SK-N-SH treated with all-trans-retinoic acid at 6 μM for 48 hours (cell line): ENCODE results near the gene ADORA2A.

Experiments
- ATAC-seq: fragments of 200-7000 bp; cut with Tn5 transposase; 3 replicates; pipeline ENCODE4 v1.9.1; 2020; ENCODE audit warnings: mild to moderate bottlenecking, moderate library complexity
- ARNTL ChIP-seq: fragments of 450-650 bp; formaldehyde crosslinking; IDR thresholded peaks from 2 replicates; pipeline ENCODE4 v1.5.0; 2020; ENCODE audit warnings: low read depth, mild to moderate bottlenecking, moderate library complexity, borderline replicate concordance
- BACH2 ChIP-seq: fragments of 250-450 bp; sonication (Bioruptor Pico); IDR thresholded peaks from 2 replicates; pipeline ENCODE4 v1.9.0; 2021; ENCODE audit warnings: mild to moderate bottlenecking, borderline replicate concordance
- CSDC2 ChIP-seq: fragments of 250-450 bp; sonication (Bioruptor Pico); IDR thresholded peaks from 2 replicates; pipeline ENCODE4 v1.5.0; 2020; ENCODE audit warnings: mild to moderate bottlenecking, moderate library complexity
- ESRRG ChIP-seq: fragments of 250-450 bp; sonication (Bioruptor Pico); IDR thresholded peaks from 2 replicates; pipeline ENCODE4 v1.6.1; 2021; ENCODE audit warnings: mild to moderate bottlenecking
- GLIS3 ChIP-seq: fragments of 250-450 bp; sonication (Bioruptor Pico); IDR thresholded peaks from 2 replicates; pipeline ENCODE4 v1.5.0; 2020; ENCODE audit warnings: mild to moderate bottlenecking, moderate library complexity
- ISL1 ChIP-seq: fragments of 250-450 bp; sonication (Bioruptor Pico); IDR thresholded peaks from 2 replicates; pipeline ENCODE4 v2.1.2; 2022; ENCODE audit warnings: mild to moderate bottlenecking, moderate library complexity
- OSR1 ChIP-seq: fragments of 250-450 bp; sonication (Bioruptor Pico); IDR thresholded peaks from 2 replicates; pipeline ENCODE4 v1.8.0; 2022; ENCODE audit warnings: moderate library complexity, mild to moderate bottlenecking, inconsistent platforms
- PATZ1 ChIP-seq: fragments of 250-450 bp; sonication (Bioruptor Pico); IDR thresholded peaks from 2 replicates; pipeline ENCODE4 v1.8.0; 2020; ENCODE audit warnings: mild to moderate bottlenecking, moderate library complexity, borderline replicate concordance
- PPARA ChIP-seq: fragments of 250-450 bp; sonication (Bioruptor Pico); IDR thresholded peaks from 2 replicates; pipeline ENCODE4 v1.5.0; 2020; ENCODE audit warnings: mild to moderate bottlenecking, borderline replicate concordance
- RARB ChIP-seq: fragments of 250-450 bp; sonication (Bioruptor Pico); IDR thresholded peaks from 2 replicates; pipeline ENCODE4 v1.8.0; 2021; ENCODE audit warnings: mild to moderate bottlenecking, moderate library complexity
- SNAI2 ChIP-seq: fragments of 250-450 bp; sonication (Bioruptor Pico); IDR thresholded peaks from 2 replicates; pipeline ENCODE4 v1.5.0; 2020; ENCODE audit warnings: mild to moderate bottlenecking, moderate library complexity
- TCF4 ChIP-seq: fragments of 250-450 bp; sonication (Bioruptor Pico); IDR thresholded peaks from 2 replicates; pipeline ENCODE4 v1.8.0; 2021; ENCODE audit warnings: mild to moderate bottlenecking, moderate library complexity, borderline replicate concordance
- TOX ChIP-seq: fragments of 250-450 bp; sonication (Bioruptor Pico); IDR thresholded peaks from 2 replicates; pipeline ENCODE4 v1.8.0; 2021; ENCODE audit warnings: mild to moderate bottlenecking, moderate library complexity, borderline replicate concordance
- ZC3H10 ChIP-seq: fragments of 250-450 bp; sonication (Bioruptor Pico); IDR thresholded peaks from 2 replicates; pipeline ENCODE4 v1.5.1; 2021; ENCODE audit warnings: mild to moderate bottlenecking, moderate library complexity
- ZFP3 ChIP-seq: fragments of 250-450 bp; sonication (Bioruptor Pico); IDR thresholded peaks from 2 replicates; pipeline ENCODE4 v1.5.0; 2020; ENCODE audit warnings: mild to moderate bottlenecking, moderate library complexity
- ZFP30 ChIP-seq: fragments of 450-650 bp; formaldehyde crosslinking; IDR thresholded peaks from 2 replicates; pipeline ENCODE4 v1.5.0; 2022; ENCODE audit warnings: mild to moderate bottlenecking, moderate library complexity
- ZNF565 ChIP-seq: fragments of 450-650 bp; formaldehyde crosslinking; conservative IDR thresholded peaks from 2 replicates; pipeline ENCODE4 v1.5.0; 2020; ENCODE audit warnings: low read depth, mild to moderate bottlenecking, moderate library complexity
- ZNF70 ChIP-seq: fragments of 450-650 bp; formaldehyde crosslinking; IDR thresholded peaks from 2 replicates; pipeline ENCODE4 v1.5.0; 2020; ENCODE audit warnings: mild to moderate bottlenecking, moderate library complexity
- ZNF8 ChIP-seq: fragments of 450-650 bp; formaldehyde crosslinking; IDR thresholded peaks from 2 replicates; pipeline ENCODE4 v1.5.0; 2020; ENCODE audit warnings: mild to moderate bottlenecking, moderate library complexity
- TF ChIP-seq, protein P1 (sequence below): fragments of 250-450 bp; sonication (Bioruptor Pico); IDR thresholded peaks from 2 replicates; pipeline ENCODE4 v1.5.0; 2020; ENCODE audit warnings: mild to moderate bottlenecking, moderate library complexity
- TF ChIP-seq, protein P2 (sequence below): fragments of 250-450 bp; sonication (Bioruptor Pico); IDR thresholded peaks from 2 replicates; pipeline ENCODE4 v1.8.0; 2021; ENCODE audit warnings: low read depth, mild to moderate bottlenecking, moderate library complexity, borderline replicate concordance

Gene ADORA2A

DNA sequence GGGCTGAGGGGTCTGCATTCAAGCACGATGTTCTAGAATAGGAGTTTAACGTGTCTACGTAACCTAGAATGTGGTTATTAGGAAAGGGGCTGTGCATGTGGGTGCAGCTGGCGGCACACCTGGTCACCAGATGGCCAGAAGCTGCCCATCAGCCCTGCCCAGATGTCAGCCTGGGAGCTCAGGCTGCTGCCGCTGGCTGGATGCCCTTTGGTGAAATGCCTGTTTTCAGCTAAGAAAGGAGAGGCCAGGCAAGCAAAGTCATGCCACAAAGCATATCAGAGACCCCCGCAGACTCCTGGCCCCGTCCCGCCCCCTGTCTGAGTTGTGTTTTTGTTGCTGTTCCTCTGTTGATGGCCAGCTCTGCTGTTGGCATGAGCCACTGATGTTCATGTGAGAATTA, 11.3 kb upstream of the ADORA2A start:
- no peak for TF ChIP-seq OSR1
- no peak for TF ChIP-seq ZFP3 (CRISPR knock-in tag)
- TF ChIP-seq, protein P1, sequence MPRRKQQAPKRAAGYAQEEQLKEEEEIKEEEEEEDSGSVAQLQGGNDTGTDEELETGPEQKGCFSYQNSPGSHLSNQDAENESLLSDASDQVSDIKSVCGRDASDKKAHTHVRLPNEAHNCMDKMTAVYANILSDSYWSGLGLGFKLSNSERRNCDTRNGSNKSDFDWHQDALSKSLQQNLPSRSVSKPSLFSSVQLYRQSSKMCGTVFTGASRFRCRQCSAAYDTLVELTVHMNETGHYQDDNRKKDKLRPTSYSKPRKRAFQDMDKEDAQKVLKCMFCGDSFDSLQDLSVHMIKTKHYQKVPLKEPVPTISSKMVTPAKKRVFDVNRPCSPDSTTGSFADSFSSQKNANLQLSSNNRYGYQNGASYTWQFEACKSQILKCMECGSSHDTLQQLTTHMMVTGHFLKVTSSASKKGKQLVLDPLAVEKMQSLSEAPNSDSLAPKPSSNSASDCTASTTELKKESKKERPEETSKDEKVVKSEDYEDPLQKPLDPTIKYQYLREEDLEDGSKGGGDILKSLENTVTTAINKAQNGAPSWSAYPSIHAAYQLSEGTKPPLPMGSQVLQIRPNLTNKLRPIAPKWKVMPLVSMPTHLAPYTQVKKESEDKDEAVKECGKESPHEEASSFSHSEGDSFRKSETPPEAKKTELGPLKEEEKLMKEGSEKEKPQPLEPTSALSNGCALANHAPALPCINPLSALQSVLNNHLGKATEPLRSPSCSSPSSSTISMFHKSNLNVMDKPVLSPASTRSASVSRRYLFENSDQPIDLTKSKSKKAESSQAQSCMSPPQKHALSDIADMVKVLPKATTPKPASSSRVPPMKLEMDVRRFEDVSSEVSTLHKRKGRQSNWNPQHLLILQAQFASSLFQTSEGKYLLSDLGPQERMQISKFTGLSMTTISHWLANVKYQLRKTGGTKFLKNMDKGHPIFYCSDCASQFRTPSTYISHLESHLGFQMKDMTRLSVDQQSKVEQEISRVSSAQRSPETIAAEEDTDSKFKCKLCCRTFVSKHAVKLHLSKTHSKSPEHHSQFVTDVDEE (CRISPR knock-in tag) = peak; percentile 66; the same call in 1 of the 2 replicates
- TF ChIP-seq ZNF70 = peak; percentile 40; the same call in 1 of the 2 replicates
- peak; percentile 97 for TF ChIP-seq TCF4
- TF ChIP-seq, all 23 proteins: peak for 3
- ATAC-seq = no peak

DNA sequence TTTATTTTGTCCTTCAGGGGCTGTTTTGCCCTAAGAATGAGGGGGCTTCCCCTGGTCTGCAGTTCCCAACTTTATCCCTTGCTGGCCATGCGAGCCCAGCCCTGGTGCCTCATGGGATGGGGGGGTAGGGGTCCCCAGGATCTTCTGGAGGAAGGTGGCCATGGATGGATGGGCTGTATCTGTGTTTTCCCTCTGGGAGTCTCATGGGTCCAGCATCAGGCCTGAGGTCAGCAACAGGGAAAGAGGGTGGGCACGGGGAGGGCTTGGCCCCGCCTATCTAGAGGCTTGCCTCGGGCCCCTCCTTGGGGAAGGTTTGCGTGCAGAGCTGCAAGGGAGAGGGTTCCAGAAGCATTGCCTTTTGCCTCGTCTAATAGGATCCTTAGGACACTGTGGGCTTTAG, 10.8 kb upstream of the ADORA2A start:
- TF ChIP-seq BACH2 (CRISPR knock-in tag) (no peak), ZFP3 (CRISPR knock-in tag) (no peak), CSDC2 (CRISPR knock-in tag) (no peak), ZNF565 (CRISPR knock-in tag) (no peak), RARB (CRISPR knock-in tag) (no peak), ZC3H10 (CRISPR knock-in tag) (no peak), ARNTL (CRISPR knock-in tag) (no peak), SNAI2 (CRISPR knock-in tag) (no peak), TOX (CRISPR knock-in tag) (no peak), TCF4 (no peak), ESRRG (CRISPR knock-in tag) (no peak), PATZ1 (no peak), ISL1 (CRISPR knock-in tag) (no peak), PPARA (CRISPR knock-in tag) (no peak), GLIS3 (CRISPR knock-in tag) (no peak), ZFP30 (CRISPR knock-in tag) (no peak), ZNF8 (no peak)
- TF ChIP-seq, protein P2, sequence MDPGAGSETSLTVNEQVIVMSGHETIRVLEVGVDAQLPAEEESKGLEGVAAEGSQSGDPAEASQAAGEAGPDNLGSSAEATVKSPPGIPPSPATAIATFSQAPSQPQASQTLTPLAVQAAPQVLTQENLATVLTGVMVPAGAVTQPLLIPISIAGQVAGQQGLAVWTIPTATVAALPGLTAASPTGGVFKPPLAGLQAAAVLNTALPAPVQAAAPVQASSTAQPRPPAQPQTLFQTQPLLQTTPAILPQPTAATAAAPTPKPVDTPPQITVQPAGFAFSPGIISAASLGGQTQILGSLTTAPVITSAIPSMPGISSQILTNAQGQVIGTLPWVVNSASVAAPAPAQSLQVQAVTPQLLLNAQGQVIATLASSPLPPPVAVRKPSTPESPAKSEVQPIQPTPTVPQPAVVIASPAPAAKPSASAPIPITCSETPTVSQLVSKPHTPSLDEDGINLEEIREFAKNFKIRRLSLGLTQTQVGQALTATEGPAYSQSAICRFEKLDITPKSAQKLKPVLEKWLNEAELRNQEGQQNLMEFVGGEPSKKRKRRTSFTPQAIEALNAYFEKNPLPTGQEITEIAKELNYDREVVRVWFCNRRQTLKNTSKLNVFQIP (CRISPR knock-in tag) = no peak
- no peak for ATAC-seq

- no peak for ATAC-seq
- TF ChIP-seq ZFP30 (CRISPR knock-in tag) (no peak), ISL1 (CRISPR knock-in tag) (no peak)
- TF ChIP-seq, protein P1 (CRISPR knock-in tag) = no peak
- TF ChIP-seq, all 23 proteins: peak for 0
These were observed 10.2 kb upstream of the ADORA2A start for GRCh38 chr22:24417200-24417599.
